Omental fat pad (tissue), 4 donors: Measurements from ENCODE around the gene PIK3C2A. TPM values are rescaled to one million over a fixed set of nuclear protein-coding genes. Genes with fewer than 3 reads are reported as not detected.

Source experiments
- ATAC-seq: fragments of 150-250 bp; one replicate; pipeline ENCODE4 v1.9.1; 2016; ENCODE audit warnings: mild to moderate bottlenecking, moderate library complexity; ENCODE audit not compliant: low FRiP score
- DNase-seq: peaks from one replicate; pipeline ENCODE4 v3.0.0-alpha.2; 2019; ENCODE audit warnings: low spot score
- CTCF ChIP-seq, 3 donors: fragments of 450-650 bp; IDR thresholded peaks; one replicate each; pipeline ENCODE4 v1.5.1; 2016 to 2017; ENCODE audit warnings: antibody characterized with exemption in 3 of 3, mild to moderate bottlenecking in 3 of 3, moderate library complexity in 2 of 3
- total RNA-seq, 4 donors: library from RNA; depleted of rRNA; stranded (reverse); fragments of >200 nt; gene quantifications; one replicate each; pipeline ENCODE4 v1.1.0, GENCODE V29; 2016

PIK3C2A gene
- total RNA-seq, 4 donors from 2014 or later, result 67.9 to 134 (median 90.0) TPM

GRCh38 chr11:17186932-17187692 is 20.7 kb downstream of the PIK3C2A start:
- ATAC-seq (no peak), DNase-seq (no peak)
- TF ChIP-seq CTCF (IDR thresholded peaks at IDR 0.05), result no peak

GRCh38 chr11:17185938-17186337 is 21.8 kb downstream of the PIK3C2A start:
- DNase-seq (no peak), ATAC-seq (no peak)
- no peak for TF ChIP-seq CTCF (IDR thresholded peaks at IDR 0.05)

GRCh38 chr11:17184882-17185587 is 22.8 kb downstream of the PIK3C2A start:
- TF ChIP-seq CTCF (IDR thresholded peaks at IDR 0.05), result no peak
- ATAC-seq (no peak), DNase-seq (no peak)

GRCh38 chr11:17183836-17184235 is 23.9 kb downstream of the PIK3C2A start:
- no peak for DNase-seq
- TF ChIP-seq CTCF (IDR thresholded peaks at IDR 0.05), result no peak
- no peak for ATAC-seq

- ATAC-seq (no peak), DNase-seq (no peak)
- no peak for TF ChIP-seq CTCF (IDR thresholded peaks at IDR 0.05)
These were observed 27.8 kb downstream of the PIK3C2A start for GRCh38 chr11:17179970-17180369.

GRCh38 chr11:17173332-17173731 is 34.5 kb downstream of the PIK3C2A start:
- DNase-seq (no peak), ATAC-seq (no peak)
- TF ChIP-seq CTCF (IDR thresholded peaks at IDR 0.05), result no peak

- TF ChIP-seq CTCF (IDR thresholded peaks at IDR 0.05), result no peak
- ATAC-seq (peak; percentile 57), DNase-seq (no peak)
These were observed 35.9 kb downstream of the PIK3C2A start for GRCh38 chr11:17171916-17172315.
